GM03348 (cell line): ENCODE results near the gene STK32B.
"Not testable (repeated sequence)": the region's sequence is repeated elsewhere in the genome, so short reads cannot be mapped to it uniquely, and the experiment has no call there.

Source experiments
- DNase-seq: peaks from one replicate; pipeline ENCODE4 v3.0.0; 2012; ENCODE audit warnings: low spot score

STK32B gene

GRCh38 chr4:5030927-5031326 is 20.4 kb upstream of the STK32B start:
- no peak for DNase-seq

GRCh38 chr4:5032813-5033212 is 18.5 kb upstream of the STK32B start:
- DNase-seq, result no peak

GRCh38 chr4:5033281-5033841 is 17.9 kb upstream of the STK32B start:
- DNase-seq, result peak; percentile 61

GRCh38 chr4:5034206-5034605 is 17.1 kb upstream of the STK32B start:
- no peak for DNase-seq

GRCh38 chr4:5036239-5036638 is 15.0 kb upstream of the STK32B start:
- DNase-seq, result peak; percentile 42

- DNase-seq, result peak; percentile 81
Observed at GRCh38 chr4:5037553-5038551, 13.4 kb upstream of the STK32B start.

- DNase-seq, result no peak
Observed at GRCh38 chr4:5039800-5040199, 11.5 kb upstream of the STK32B start.

- no peak for DNase-seq
Observed at GRCh38 chr4:5040856-5041620, 10.2 kb upstream of the STK32B start.

- no peak for DNase-seq
Observed at GRCh38 chr4:5041699-5042098, 9.6 kb upstream of the STK32B start.

GRCh38 chr4:5043579-5043978 is 7.7 kb upstream of the STK32B start:
- DNase-seq, result no peak

- no peak for DNase-seq
Observed at GRCh38 chr4:5044341-5044740, 6.9 kb upstream of the STK32B start.

GRCh38 chr4:5045097-5045496 is 6.2 kb upstream of the STK32B start:
- peak; percentile 54 for DNase-seq

- DNase-seq, result no peak
Observed at GRCh38 chr4:5048721-5049120, 2.6 kb upstream of the STK32B start.

GRCh38 chr4:5050520-5051277 is 581 bp upstream of the STK32B start:
- peak; percentile 89 for DNase-seq

GRCh38 chr4:5052204-5052702 is 973 bp downstream of the STK32B start:
- DNase-seq, result peak; percentile 46

- DNase-seq, result no peak
Observed at GRCh38 chr4:5052726-5053425, 1.6 kb downstream of the STK32B start.

GRCh38 chr4:5054532-5054931 is 3.3 kb downstream of the STK32B start:
- no peak for DNase-seq

- DNase-seq, result no peak
Observed at GRCh38 chr4:5055411-5055810, 4.1 kb downstream of the STK32B start.

GRCh38 chr4:5066101-5066500 is 14.8 kb downstream of the STK32B start:
- DNase-seq, result no peak

GRCh38 chr4:5066968-5067367 is 15.7 kb downstream of the STK32B start:
- DNase-seq, result not testable (repeated sequence)

- no peak for DNase-seq
Observed at GRCh38 chr4:5067908-5068307, 16.6 kb downstream of the STK32B start.
